A673 (cell line): ENCODE measurements around the gene CPN1. TPM values are rescaled to one million over a fixed set of nuclear protein-coding genes. Genes with fewer than 3 reads are reported as not detected.

Experiments
- BruUV-seq: library from RNA; stranded (reverse); fragments of 400-500 nt; replicated peaks from 2 replicates; lab custom pipeline; 2021; lab: Mats Ljungman, UMichigan
- CTCF ChIA-PET: fragments of 300-600 bp; sonication (Branson Sonifier 250); formaldehyde crosslinking; loops from one replicate; lab custom pipeline; 2022; ENCODE audit warnings: antibody characterized with exemption; lab: Charles Lee
- POLR2A ChIA-PET: fragments of 300-600 bp; sonication (Branson Sonifier 250); formaldehyde crosslinking; loops from one replicate; lab custom pipeline; 2022; ENCODE audit warnings: antibody characterized with exemption; ENCODE audit not compliant: low non-redundant PET; lab: Charles Lee
- DNase-seq: peaks from one replicate; pipeline ENCODE4 v3.0.0-alpha.2; 2015; ENCODE audit warnings: low spot score
- H3K27ac ChIP-seq: fragments of 200-600 bp; sonication (generic); 2 replicates; pipeline ENCODE4 v1.5.1; 2016; ENCODE audit warnings: mixed run types, low read depth, mild to moderate bottlenecking, mixed read lengths, antibody characterized with exemption, low read length; ENCODE audit not compliant: poor library complexity, severe bottlenecking
- H3K27me3 ChIP-seq: fragments of 200-600 bp; sonication (generic); replicated peaks from 2 replicates; pipeline ENCODE4 v1.6.1; 2017; ENCODE audit warnings: mixed run types, low read depth, mild to moderate bottlenecking, mixed read lengths, antibody characterized with exemption, low read length; ENCODE audit not compliant: insufficient read depth, poor library complexity
- H3K36me3 ChIP-seq: fragments of 200-600 bp; sonication (generic); 2 replicates; pipeline ENCODE4 v1.6.1; 2016; ENCODE audit warnings: mixed run types, mild to moderate bottlenecking, mixed read lengths, antibody characterized with exemption, low read length; ENCODE audit not compliant: insufficient read depth, poor library complexity, severe bottlenecking
- H3K4me1 ChIP-seq: fragments of 200-600 bp; sonication (generic); 2 replicates; pipeline ENCODE4 v1.6.1; 2017; ENCODE audit warnings: mixed run types, mild to moderate bottlenecking, mixed read lengths, antibody characterized with exemption, low read length; ENCODE audit not compliant: insufficient read depth, poor library complexity, severe bottlenecking
- H3K4me3 ChIP-seq: fragments of 200-600 bp; sonication (generic); 2 replicates; pipeline ENCODE4 v1.5.1; 2016; ENCODE audit warnings: low read depth, mixed run types, mild to moderate bottlenecking, mixed read lengths, low read length; ENCODE audit not compliant: poor library complexity, severe bottlenecking
- H3K9me3 ChIP-seq: fragments of 200-600 bp; sonication (generic); 2 replicates; pipeline ENCODE4 v1.6.1; 2016; ENCODE audit warnings: mixed run types, low read depth, mild to moderate bottlenecking, mixed read lengths, antibody characterized with exemption, low read length; ENCODE audit not compliant: poor library complexity, severe bottlenecking
- CTCF ChIP-seq: fragments of 300-800, 200-600 bp; sonication (generic); conservative IDR thresholded peaks from 2 replicates; pipeline ENCODE4 v1.5.1; 2017; ENCODE audit warnings: low read depth, mild to moderate bottlenecking, antibody characterized with exemption, low read length, moderate library complexity, mixed read lengths
- EZH2 ChIP-seq: fragments of 200-600 bp; sonication (generic); IDR thresholded peaks from 2 replicates; pipeline ENCODE4 v1.6.1; 2017; ENCODE audit warnings: borderline replicate concordance, low read depth, mild to moderate bottlenecking, mixed read lengths, antibody characterized with exemption, low read length; ENCODE audit not compliant: poor library complexity, severe bottlenecking
- intact Hi-C: fragments of 100-400 bp; cut with micrococcal nuclease; formaldehyde crosslinking; loops from one replicate; pipeline ENCODE4 v1.10.0; 2022; ENCODE audit not compliant: unreplicated experiment
- total RNA-seq: library from RNA; stranded (reverse); gene quantifications from 2 replicates; pipeline ENCODE4 v1.2.3, GENCODE V29; 2021

The CPN1 gene
- total RNA-seq, 1 experiment from 2014 or later: not detected

GRCh38 chr10:100057948-100058347 lies 23.7 kb downstream of the CPN1 start:
- H3K4me1 ChIP-seq: no peaks in the 10 kb centered on the region
- no peak overlapping the region for H3K27ac ChIP-seq
- H3K36me3 ChIP-seq: no peaks in the 10 kb centered on the region
- H3K9me3 ChIP-seq: no peaks in the 10 kb centered on the region
- intact Hi-C loops: no loop called here
- TF ChIP-seq EZH2: no peak
- no peak for TF ChIP-seq CTCF
- no peak overlapping the region for H3K4me3 ChIP-seq
- ChIA-PET CTCF (no interaction called here), POLR2A (no interaction called here)
- no peaks in the 10 kb centered on the region for H3K27me3 ChIP-seq
- no peak for DNase-seq
- no TSS peak for BruUV-seq

GRCh38 chr10:100053686-100054460 lies 27.8 kb downstream of the CPN1 start:
- Histone ChIP-seq H3K9me3 (no peaks in the 10 kb centered on the region), H3K27me3 (no peaks in the 10 kb centered on the region), H3K36me3 (no peaks in the 10 kb centered on the region), H3K4me3 (no peak overlapping the region), H3K4me1 (no peaks in the 10 kb centered on the region), H3K27ac (no peak overlapping the region)
- TF ChIP-seq CTCF (no peak), EZH2 (no peak)
- POLR2A ChIA-PET: no interaction called here
- DNase-seq: no peak
- no TSS peak for BruUV-seq
- CTCF ChIA-PET: interaction anchor here (0.7 kb wide), 1 partner anchor 212 kb away, joined by 6 read pairs; no protein-coding TSS in a partner anchor
- intact Hi-C loops: no loop called here

DNA sequence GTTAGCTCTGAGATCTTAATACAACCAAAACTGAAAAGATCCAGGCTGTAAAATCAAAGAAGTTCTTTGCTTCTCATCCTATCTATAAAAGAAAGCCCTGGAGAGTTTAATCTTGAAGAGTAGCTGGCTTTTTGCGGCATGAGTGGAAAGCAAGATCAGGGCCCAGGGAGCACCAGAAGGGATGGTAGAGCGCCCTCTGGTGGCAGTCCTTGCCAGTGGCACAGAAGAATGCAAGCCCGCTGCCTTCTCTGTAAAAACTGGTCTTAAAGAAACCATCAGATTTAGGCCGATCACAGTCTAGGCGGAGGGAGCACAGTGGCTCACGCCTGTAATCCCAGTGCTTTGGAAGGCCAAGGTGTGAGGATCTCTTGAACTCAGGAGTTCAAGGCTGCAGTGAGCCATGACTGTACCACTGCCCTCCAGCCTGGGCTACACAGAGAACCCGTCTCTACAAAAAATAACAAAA lies 35.6 kb downstream of the CPN1 start:
- BruUV-seq: no TSS peak
- TF ChIP-seq CTCF (peak; percentile 94), EZH2 (no peak)
- ChIA-PET CTCF (interaction anchor here (0.6 to 3.4 kb wide), 13 partner anchors 14 to 314 kb away, joined by 3 to 35 read pairs (median 4); partner anchors contain the start of genes COX15, CUTC and DNMBP), POLR2A (interaction anchor here (0.6 to 0.8 kb wide), 2 partner anchors 62 to 201 kb away, joined by 3 to 5 read pairs; no protein-coding TSS in a partner anchor)
- DNase-seq: peak; percentile 92
- no peak overlapping the region for H3K4me3 ChIP-seq
- intact Hi-C loops: loop anchor here (1.0 kb wide), 1 partner anchor 132 kb away; no protein-coding TSS in a partner anchor
- no peaks in the 10 kb centered on the region for H3K9me3 ChIP-seq
- peaks cover 27% of the 10 kb centered on the region for H3K4me1 ChIP-seq
- H3K27ac ChIP-seq: no peak overlapping the region
- H3K27me3 ChIP-seq: no peaks in the 10 kb centered on the region
- H3K36me3 ChIP-seq: no peaks in the 10 kb centered on the region
